ENCODE data around the gene ST7.
"Not testable (repeated sequence)": the region's sequence is repeated elsewhere in the genome, so short reads cannot be mapped to it uniquely, and the experiment has no call there.

The ST7 gene

DNA sequence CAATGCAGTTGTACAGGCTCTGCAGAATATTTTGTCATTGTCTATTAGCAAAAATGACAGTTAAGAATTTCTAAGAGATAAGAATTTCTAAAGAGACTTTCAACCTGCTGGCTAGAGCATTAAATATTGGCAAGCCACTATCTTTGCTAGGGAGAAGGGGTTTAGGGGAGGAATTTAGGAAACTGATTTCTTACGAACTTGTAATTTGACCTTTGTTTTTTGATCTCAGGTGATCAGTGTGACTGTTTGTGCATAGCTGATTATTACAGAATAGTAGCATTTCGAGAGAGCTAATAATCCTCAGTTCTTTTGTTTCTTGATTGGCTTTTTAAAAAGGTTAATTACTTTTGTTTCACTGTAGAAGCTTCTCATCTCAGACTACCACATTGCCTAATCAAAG is 68.1 kb downstream of the ST7 start:
- no peak overlapping the region for H3K4me3 ChIP-seq (ENCODE audit: low read depth, low read length)

DNA sequence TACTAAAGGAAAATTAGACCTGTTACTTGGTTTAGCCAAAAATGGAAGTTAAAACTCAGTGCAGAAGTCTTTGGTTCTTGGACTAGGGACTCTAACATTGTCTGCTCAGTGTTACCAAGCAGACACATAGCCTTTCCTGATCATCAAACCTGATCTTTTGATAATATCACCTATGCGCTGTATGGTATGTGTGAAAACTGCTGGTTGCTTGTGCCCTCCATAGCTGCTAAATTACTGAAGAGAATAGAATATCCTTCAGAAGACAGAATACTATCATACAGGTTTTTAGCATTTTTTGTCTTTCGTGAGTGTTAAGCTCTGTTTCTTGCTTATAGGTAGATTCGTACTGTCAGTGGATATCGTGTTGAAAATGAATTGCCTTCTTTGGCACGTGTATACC is 68.7 kb downstream of the ST7 start:
- H3K4me3 ChIP-seq (ENCODE audit: low read depth, low read length), result no peak overlapping the region

DNA sequence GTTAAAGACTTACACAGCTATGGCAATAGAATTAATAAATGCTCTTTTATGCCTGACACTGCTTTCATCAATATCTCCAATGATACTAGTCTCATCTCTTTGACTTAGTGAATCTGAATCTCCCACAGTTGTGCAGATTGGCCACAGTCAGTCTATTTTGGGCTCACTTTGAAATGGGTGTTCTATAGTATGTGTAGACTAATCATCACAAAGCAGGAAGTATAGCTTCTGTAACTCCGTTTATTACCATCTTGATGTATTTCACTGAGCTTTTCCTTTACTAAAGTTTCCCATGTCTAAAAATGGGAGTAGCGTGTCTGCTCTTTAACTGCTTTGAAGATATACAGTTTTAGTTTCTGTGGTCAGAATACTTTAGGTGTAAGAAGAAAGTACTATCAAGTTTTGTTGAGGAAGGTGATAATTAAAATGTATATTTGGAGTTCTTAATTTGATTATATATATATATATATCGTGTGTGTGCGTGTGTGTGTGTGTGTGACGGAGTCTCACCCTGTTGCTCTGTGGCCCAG is 70.1 kb downstream of the ST7 start:
- H3K4me3 ChIP-seq (ENCODE audit: low read depth, low read length), result no peak overlapping the region

DNA sequence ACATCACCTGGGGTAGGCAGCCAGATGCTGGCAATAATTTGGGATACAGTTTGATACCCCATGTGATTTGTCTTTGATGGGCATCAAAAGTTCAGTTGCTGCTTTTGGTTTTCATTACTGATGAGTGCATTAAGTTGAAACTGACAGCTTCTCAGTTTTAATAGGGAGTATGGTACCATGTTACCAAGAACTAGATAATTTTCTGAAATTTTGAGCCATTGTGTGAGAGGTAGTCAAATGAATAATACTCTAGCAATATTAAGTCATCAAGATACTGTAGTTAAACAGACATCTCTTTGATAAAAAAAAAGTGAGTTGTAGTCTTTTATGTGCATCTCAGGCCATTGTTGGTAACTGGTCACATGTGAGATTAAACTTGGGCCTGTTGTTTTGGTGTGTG is 71.5 kb downstream of the ST7 start:
- no peak overlapping the region for H3K4me3 ChIP-seq (ENCODE audit: low read depth, low read length)

DNA sequence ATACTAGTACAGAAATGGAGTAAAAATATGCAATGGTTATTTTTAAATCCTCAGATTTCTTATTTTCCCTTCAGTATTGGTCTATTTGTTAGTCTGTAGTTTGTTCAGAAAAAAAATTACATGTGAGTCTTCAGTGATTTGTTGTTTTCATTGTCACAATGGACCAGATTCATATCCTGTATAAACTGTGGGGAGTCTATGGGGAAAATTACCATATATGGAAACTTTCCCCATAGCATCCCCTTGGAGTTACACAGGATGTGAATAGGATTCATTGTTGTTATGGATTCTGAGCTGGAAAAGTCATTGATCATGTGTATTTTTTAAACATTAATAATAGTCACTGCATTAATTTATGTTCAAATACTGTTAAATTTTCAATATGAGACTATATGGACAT is 72.6 kb downstream of the ST7 start:
- H3K4me3 ChIP-seq (ENCODE audit: low read depth, low read length), result no peak overlapping the region

DNA sequence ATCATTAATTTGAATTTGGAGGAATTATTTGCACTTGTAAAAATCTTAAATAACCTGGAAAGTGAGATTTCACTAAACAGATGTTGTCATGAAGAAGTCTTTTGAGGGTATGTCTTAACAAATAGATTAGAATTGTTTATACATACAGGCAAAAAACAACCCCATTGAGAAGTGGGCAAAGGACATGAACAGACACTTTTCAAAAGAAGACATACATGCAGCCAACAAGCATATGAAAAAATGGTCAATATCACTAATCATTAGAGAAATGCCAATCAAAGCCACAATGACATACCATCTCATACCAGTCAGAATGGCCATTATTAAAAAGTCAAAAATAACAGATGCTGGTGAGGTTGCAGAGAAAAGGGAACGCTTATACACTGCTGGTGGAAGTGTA is 77.0 kb downstream of the ST7 start:
- H3K4me3 ChIP-seq (ENCODE audit: low read depth, low read length), result not testable (repeated sequence)

DNA sequence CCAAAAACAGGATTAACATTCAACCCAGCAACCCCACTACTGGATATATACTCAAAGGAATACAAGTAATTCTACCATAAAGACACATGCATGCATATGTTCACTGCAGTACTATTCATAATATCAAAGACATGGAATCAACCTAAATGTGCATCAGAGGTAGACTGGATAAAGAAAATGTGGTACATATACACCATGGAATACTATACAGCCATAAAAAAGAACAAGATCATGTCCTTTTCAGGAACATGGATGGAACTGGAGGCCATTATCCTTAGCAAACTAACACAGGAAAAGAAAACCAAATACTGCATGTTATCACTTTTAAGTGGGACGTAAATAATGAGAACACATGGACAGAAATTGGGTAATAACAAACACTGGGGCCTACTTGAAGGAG is 77.5 kb downstream of the ST7 start:
- H3K4me3 ChIP-seq (ENCODE audit: low read depth, low read length), result not testable (repeated sequence)

DNA sequence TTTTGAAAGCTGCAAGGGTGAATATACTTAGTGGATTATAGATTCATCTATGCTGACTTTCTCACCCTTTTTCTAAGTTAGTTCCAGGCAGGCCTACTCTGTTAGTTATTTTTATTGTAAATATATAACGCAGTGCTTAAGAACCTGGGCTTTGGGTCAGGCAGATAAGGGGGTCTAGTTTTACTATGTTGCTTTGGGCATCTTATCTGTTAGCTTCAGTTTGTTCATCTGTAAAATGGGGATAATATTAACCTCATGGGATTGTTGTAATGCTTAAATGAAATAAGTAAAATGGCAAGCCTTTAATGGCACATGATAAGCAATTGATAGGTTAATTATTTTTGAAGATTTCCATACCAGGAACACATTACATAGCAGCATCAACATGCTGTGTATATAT is 79.5 kb downstream of the ST7 start:
- no peak overlapping the region for H3K4me3 ChIP-seq (ENCODE audit: low read depth, low read length)

DNA sequence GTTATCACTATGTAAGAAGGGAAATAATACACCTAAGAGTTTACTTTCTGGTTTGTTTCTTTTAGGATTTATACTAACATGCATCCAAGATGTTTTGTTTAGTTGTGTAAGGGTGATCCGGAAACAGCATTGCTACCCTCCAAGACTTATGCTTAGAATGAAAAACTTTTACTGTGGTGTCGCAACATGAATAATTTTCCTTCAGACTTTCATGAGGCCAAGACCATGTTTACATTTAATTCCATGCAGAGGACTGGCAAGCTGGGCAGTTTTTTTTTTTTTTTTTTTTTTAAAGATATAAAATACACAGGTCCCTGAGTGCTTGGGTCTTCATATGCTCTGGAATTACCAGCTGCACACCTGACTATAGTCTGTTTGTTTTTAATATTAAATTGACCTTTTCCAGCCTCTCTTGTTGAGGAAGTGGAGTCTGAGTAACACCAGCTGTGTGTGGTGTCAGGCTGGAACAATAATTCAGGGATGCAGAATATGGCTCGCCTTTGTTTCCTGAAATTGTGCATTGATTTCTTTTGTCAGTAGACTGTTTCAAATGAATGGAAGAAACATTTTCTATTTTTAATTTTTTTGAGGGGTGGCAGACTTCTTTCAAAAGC is 81.7 kb downstream of the ST7 start:
- H3K4me3 ChIP-seq (ENCODE audit: low read depth, low read length), result no peak overlapping the region

DNA sequence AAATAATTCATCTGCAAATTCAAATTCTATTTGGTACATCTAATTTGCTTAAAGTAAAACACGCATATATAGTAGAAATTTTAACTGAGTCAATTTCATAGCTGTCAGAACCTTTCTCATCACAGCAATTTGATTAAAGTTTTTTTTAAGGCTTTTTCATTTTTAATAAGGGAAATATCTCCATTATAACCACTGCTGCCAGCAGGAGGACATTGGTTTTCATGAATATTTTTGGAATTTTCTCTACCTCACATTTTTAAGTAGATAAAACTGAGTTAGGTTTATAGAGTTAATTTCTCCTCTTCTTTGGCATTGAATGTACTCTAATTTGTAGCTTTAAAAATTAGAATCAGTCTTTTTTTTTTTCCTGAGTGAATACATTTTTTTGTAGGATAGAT is 82.2 kb downstream of the ST7 start:
- H3K4me3 ChIP-seq (ENCODE audit: low read depth, low read length), result no peak overlapping the region

DNA sequence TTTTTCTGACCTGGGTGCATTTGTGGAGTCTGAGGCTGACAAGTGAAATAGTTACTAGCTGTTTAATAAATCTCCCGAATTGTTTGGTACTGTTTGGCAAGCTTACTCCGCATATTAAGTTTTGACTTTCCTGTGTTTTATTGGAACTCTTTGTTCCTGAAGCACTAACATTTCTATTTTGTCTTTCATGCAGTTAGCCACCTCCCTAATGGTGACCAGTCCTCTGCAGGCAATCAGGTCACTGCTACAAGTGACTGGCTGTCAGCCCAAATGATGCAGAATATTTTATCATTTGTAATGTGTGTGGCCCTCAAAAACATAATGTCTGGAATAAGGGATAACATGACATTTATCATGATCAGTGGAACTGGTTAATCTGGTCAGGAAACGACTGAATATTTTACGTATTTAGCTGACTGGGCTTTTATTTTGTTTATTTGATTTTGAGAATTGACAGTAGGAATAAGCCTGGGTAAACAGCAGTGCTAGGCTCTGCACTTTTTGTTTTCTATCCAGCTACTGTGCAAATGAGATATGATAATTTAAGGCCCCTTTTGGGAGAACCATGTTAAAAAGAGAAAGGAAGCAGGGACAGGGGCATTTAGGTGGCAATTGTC is 82.9 kb downstream of the ST7 start:
- no peak overlapping the region for H3K4me3 ChIP-seq (ENCODE audit: low read depth, low read length)

DNA sequence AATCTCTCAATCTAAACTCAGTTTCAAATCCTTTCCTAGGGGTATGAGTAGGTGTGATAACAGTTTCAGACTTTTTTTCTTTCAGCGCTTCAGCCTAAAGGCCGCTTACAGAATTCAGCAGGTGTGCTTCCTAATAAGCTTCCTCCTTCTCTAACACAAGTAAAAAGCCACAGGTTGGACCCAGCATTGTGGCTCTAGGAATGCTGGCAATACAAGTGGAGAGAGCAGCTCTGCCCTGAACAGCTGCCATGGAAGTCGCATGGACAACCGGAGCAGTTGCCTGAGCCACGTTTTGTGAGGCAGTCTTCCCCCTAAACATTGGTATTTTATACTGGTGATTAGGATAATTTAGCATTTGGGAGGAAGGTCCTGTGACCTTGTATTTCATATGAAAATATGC is 83.5 kb downstream of the ST7 start:
- H3K4me3 ChIP-seq (ENCODE audit: low read depth, low read length), result no peak overlapping the region

DNA sequence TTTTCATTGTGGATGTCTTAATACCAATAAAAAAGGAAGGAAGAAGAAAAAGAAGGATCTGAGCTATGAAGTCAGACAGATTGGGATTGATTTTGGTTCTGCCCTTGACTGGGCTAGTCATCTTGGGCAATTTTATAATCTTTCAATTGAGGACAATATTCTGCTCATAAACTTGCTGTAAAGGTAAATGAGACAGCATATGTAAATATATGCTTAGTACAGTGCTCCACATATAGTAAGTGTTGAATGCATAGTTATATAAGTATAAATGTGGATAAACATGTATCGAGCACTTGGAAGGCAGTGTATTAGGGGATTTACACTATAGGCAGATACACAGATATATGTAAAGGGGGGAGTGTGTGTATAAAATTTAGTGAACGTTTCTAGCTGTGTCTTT is 85.1 kb downstream of the ST7 start:
- H3K4me3 ChIP-seq (ENCODE audit: low read depth, low read length), result no peak overlapping the region

DNA sequence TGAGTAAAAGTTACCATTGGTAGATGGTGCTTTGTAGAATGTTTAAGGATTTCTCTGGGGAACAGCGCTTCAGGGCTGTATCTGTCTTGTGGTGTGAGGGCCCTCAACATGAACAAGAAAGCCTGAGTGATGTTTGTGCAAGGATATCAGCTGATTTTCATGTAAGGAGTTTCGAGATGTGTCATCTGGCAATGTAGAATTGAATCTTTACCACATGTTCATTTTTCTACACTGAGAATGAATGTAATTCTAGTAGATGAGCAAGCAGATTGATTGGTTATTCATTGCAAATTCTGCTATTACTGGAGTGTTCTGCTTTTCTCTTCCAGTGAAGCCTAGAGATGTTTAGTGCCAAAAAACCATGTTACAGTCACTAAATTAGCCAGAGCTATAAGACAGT is 87.7 kb downstream of the ST7 start:
- H3K4me3 ChIP-seq (ENCODE audit: low read depth, low read length), result no peak overlapping the region

DNA sequence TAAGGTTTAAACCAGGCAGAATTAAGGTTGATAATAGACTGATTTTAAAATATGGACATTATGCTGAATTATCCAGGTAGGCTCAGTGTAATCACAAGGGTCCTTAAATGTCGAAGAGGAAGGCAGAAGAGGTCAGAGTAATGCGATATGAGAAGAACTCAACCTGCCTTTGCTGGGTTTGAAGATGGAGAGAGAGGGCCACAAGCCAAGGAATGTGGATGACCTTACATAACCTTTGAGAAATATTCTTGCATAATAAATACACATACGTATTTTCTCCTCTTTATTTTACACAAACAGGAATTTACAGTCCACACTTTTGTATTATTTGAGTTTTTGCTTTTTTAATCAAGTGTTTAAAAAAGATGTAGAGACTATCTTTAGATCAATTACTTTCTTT is 88.5 kb downstream of the ST7 start:
- H3K4me3 ChIP-seq (ENCODE audit: low read depth, low read length), result no peak overlapping the region

DNA sequence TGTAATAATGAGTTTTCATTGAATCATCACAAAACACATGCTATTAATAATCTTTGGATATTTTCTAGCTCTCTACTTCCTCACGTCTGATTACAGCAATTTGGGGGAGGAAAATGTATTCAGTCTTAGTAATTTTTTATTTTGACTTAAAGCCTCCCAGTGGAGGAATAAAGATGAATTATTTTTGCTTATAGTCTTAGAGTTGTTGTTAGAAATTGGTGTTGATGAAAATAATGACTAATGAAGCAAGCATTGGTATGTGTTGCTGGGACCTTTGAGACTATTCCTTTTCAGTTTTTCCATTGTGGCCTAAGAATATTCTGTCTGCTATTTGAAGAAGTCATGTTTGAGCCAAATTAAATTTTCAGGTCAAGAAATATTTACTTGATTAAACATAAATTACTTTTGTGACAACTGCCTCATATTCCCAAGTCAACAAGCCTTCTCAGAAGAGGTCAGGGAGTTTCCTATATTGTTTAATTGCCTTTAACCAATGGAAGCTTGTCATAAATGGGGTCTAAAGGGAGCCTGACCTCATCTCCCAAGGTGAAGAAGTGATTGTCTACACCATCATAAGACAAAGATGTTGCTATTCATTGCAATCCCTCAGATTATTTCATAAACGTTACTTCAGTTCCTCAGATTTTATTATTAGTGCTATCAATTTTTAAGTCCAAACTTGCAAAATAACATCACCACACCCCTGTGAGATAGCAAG is 90.0 kb downstream of the ST7 start:
- H3K4me3 ChIP-seq (ENCODE audit: low read depth, low read length), result no peak overlapping the region

DNA sequence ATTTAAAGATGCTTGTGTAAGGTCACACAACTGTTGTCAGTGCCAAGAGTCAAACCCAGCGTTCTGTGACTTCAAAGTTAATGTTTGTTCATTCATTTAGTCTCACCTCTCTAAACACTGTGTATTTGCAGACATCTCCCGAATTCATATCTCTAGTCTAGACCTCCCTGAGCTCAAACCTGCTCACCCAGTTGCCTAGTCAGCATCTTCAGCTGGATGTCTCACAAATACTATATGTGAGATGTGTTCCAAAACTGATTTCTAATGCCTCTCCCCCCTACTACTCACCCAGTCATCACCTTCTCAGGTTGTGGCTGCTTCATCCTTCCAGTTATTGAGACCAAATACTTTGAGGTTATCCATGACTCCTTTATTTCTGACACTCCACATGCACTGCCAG is 91.4 kb downstream of the ST7 start:
- H3K4me3 ChIP-seq (ENCODE audit: low read depth, low read length), result no peak overlapping the region

DNA sequence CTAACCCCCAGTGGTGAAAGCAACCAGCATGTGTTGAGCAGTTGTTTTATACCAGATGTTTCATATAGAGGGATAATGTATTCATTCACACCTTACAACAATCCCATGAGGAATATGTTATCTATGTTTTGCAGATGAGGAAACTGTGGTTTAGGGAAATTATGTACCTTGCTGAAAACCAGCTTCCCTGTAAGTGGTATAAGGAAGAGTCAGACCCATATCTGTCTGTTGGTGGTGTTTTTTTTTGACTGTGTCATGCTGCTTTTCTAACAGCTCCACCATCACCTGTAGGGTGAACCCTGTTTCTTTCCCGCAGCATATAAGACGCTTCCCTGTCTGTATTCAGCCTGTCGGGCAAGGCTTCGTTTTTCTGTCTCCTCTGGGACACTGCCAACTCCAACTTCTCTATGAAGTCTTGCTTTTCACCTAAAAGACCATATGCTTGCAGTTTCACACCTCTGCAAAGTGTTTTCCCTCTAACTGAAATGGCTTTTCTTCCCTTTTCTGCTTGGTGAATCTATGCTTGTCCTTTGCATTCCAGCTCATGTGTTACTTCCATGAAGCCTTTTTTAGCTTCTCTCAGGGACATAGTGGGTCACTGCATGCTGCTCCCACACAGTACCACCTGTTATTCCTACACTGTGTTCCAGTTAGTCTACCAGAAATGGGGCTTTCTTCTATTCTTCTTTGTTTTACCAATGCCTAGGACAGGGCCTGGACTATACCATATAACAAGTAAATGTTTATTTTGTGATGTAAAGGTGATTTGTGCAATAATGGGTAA is 92.8 kb downstream of the ST7 start:
- no peak overlapping the region for H3K4me3 ChIP-seq (ENCODE audit: low read depth, low read length)

DNA sequence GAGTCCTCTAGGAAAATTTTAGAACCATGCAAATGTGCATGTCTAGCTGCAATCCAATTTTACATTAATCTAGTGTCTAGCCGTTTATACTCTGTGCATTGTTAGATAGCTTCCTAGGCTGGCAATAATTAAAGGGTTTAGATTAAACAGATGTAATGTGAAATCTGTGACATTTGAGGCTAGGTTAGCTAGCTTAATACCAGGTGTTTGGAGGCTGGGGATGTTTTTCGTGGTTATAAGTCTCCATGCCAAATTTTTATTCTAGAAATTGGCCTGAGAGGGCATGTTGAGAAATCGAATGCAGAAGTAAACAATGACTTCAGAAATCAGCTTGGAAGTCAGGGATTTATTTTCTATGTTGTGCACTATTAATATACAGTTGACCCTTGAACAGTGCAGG is 94.2 kb downstream of the ST7 start:
- no peak overlapping the region for H3K4me3 ChIP-seq (ENCODE audit: low read depth, low read length)

DNA sequence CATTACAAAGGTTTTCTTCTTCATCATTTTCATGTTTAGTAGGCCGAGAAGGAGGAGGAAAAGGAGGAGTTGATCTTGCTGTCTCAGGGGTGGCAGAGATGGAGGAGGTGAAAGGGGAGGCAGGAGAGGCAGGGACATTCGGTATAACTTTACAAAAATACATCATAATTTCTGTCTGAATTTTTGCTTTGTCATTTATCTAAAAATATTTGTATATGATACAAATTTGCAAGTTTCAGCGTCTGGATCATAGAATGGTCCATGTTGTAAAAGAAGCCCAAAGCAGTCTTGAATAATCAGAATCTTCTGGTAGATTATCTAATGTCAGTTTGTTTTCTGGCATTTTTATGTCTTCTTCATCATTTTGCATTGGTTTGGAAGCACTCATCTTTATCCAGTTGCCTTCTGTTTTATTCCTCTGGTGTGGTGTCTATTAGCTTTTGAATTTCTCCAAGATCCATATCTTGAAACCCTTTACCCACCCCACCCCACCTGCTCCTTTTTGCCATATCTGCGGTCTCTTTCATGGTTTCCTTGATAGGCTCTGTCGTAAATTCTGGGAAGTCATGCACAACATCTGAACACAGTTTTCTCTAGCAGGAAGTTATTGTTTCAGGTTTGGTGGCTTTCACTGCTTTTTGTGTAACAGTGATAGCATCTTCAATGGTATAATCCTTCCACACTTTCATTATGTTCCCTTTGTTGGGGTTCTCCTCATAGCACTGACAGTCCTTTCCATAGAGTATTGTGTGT is 95.0 kb downstream of the ST7 start:
- H3K4me3 ChIP-seq (ENCODE audit: low read depth, low read length), result no peak overlapping the region

DNA sequence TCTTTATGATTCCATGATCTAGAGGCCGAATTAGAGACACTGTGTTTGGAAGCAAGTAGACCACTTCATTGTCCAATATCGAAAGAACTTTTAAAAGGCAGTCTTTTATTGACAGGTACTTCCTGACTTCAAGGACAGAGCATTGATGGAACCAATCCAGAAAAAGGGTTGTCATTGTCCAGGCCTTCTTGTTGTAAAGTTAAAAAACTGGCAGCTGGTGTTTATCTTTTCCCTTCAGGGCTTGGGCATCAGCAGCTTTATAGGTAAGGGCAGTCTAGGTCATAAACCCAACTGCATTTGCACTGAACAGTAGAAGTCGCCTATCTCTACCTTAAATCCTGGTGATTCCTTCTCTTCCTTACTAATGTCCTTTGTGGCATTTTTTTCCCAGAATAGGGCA is 95.6 kb downstream of the ST7 start:
- H3K4me3 ChIP-seq (ENCODE audit: low read depth, low read length), result no peak overlapping the region

Measured in iPS-11a (cell line).